ENCODE measurements around the gene KLHL1.

KLHL1 gene

GRCh38 chr13:69866555-69866954 lies 241.7 kb downstream of the KLHL1 start:
- DNase-seq: peak; percentile 28

GRCh38 chr13:69857183-69857821 lies 250.9 kb downstream of the KLHL1 start:
- DNase-seq: peak; percentile 77

GRCh38 chr13:69856331-69856730 lies 251.9 kb downstream of the KLHL1 start:
- peak; percentile 72 for DNase-seq

GRCh38 chr13:69828527-69828926 lies 279.7 kb downstream of the KLHL1 start:
- no peak for DNase-seq

- DNase-seq: no peak
Observed at GRCh38 chr13:69820180-69820579, 288.1 kb downstream of the KLHL1 start.

- DNase-seq: no peak
Observed at GRCh38 chr13:69817333-69817869, 290.9 kb downstream of the KLHL1 start.

GRCh38 chr13:69809152-69809551 lies 299.1 kb downstream of the KLHL1 start:
- DNase-seq: no peak

GRCh38 chr13:69796256-69796655 lies 312.0 kb downstream of the KLHL1 start:
- no peak for DNase-seq

GRCh38 chr13:69793783-69794453 lies 314.3 kb downstream of the KLHL1 start:
- DNase-seq: no peak

GRCh38 chr13:69776937-69777336 lies 331.3 kb downstream of the KLHL1 start:
- DNase-seq: no peak

GRCh38 chr13:69769608-69770007 lies 338.6 kb downstream of the KLHL1 start:
- DNase-seq: no peak

GRCh38 chr13:69761581-69761980 lies 346.7 kb downstream of the KLHL1 start:
- no peak for DNase-seq

- DNase-seq: no peak
Observed at GRCh38 chr13:69755101-69755500, 353.2 kb downstream of the KLHL1 start.

- no peak for DNase-seq
Observed at GRCh38 chr13:69751259-69751658, 357.0 kb downstream of the KLHL1 start.

GRCh38 chr13:69737129-69737935 lies 370.9 kb downstream of the KLHL1 start:
- no peak for DNase-seq

GRCh38 chr13:69721631-69722030 lies 386.6 kb downstream of the KLHL1 start:
- no peak for DNase-seq

- DNase-seq: no peak
Observed at GRCh38 chr13:69720278-69720983, 387.8 kb downstream of the KLHL1 start.

- no peak for DNase-seq
Observed at GRCh38 chr13:69706807-69707206, 401.4 kb downstream of the KLHL1 start.

- peak; percentile 68 for DNase-seq
Observed at GRCh38 chr13:69704311-69704710, 403.9 kb downstream of the KLHL1 start.

- no peak for DNase-seq
Observed at GRCh38 chr13:69690999-69691398, 417.3 kb downstream of the KLHL1 start.

GRCh38 chr13:69683921-69684686 lies 424.1 kb downstream of the KLHL1 start:
- DNase-seq: no peak

- DNase-seq: no peak
Observed at GRCh38 chr13:69681722-69682121, 426.5 kb downstream of the KLHL1 start.

Data from kidney glomerular epithelial cell (primary cell).